ENCODE data around the gene FSTL1. TPM values are rescaled to one million over a fixed set of nuclear protein-coding genes. Genes with fewer than 3 reads are reported as not detected.

The FSTL1 gene
- total RNA-seq, 1 donor: 2.6 TPM

- H3K9me3 ChIP-seq (ENCODE audit: low read depth, low read length): no peaks in the 10 kb centered on the region
- peak within 1 kb of the TSS; percentile 75 for H3K4me3 ChIP-seq (ENCODE audit: low read length)
- no peaks in the 10 kb centered on the region for H3K27me3 ChIP-seq (ENCODE audit: insufficient read depth, low read length)
- peaks cover 22% of the 10 kb centered on the region for H3K4me1 ChIP-seq (ENCODE audit: insufficient read depth, low read length)
Observed at GRCh38 chr3:120348991-120349854, 101.6 kb downstream of the FSTL1 start, which contains the start of gene LRRC58. Gene LRRC58, minus strand, starts transcription at chr3:120349354. Its CDS starts 111 bp downstream, at chr3:120349243.

- peaks cover 26% of the 10 kb centered on the region for H3K4me1 ChIP-seq (ENCODE audit: insufficient read depth, low read length)
- H3K4me3 ChIP-seq (ENCODE audit: low read length): peak overlapping the region; percentile 75
Observed at GRCh38 chr3:120348065-120348990, 102.5 kb downstream of the FSTL1 start.

GRCh38 chr3:120344349-120344748 lies 106.4 kb downstream of the FSTL1 start:
- H3K4me3 ChIP-seq (ENCODE audit: low read length): no peak overlapping the region
- H3K4me1 ChIP-seq (ENCODE audit: insufficient read depth, low read length): peaks cover 21% of the 10 kb centered on the region

More at GRCh38 chr3:120348065-120348990, 102.5 kb downstream of the FSTL1 start:
- H3K27me3 ChIP-seq (ENCODE audit: insufficient read depth, low read length): no peaks in the 10 kb centered on the region
- H3K9me3 ChIP-seq (ENCODE audit: low read depth, low read length): no peaks in the 10 kb centered on the region

More at GRCh38 chr3:120344349-120344748, 106.4 kb downstream of the FSTL1 start:
- Histone ChIP-seq H3K9me3 (ENCODE audit: low read depth, low read length) (no peaks in the 10 kb centered on the region), H3K27me3 (ENCODE audit: insufficient read depth, low read length) (no peaks in the 10 kb centered on the region)

Other genes starting within 250 kb of the FSTL1 start
- 0.42 TPM for gene GPR156, start 165.8 kb downstream of the FSTL1 start, total RNA-seq
- gene LRRC58, start 101.6 kb downstream of the FSTL1 start, total RNA-seq: 20.3 TPM
- gene NDUFB4, start 145.3 kb upstream of the FSTL1 start, total RNA-seq: 71.6 TPM
- gene HGD, start 231.2 kb upstream of the FSTL1 start, total RNA-seq: 6.7 TPM